Adrenal gland (tissue), 12 donors: ENCODE results near the gene GOLGA8J. TPM values are rescaled to one million over a fixed set of nuclear protein-coding genes. Genes with fewer than 3 reads are reported as not detected.
A peak's percentile ranks its signal among the peaks of the same experiment; 100 is the strongest.

Experiments
- DNase-seq, 7 donors: peaks; one replicate each; pipeline ENCODE4 v3.0.0-alpha.2; 2019 to 2020
- H3K27ac ChIP-seq, 5 donors: fragments of 200-600 bp; sonication (generic) in 4 of 5; 1 replicate in 3 of 5; 2 replicates in 2 of 5; pipeline versions ENCODE4 v1.5.1 to v1.8.0; 2016 to 2020; ENCODE audit warnings: mild to moderate bottlenecking in 1 of 5
- H3K27me3 ChIP-seq: fragments of 200-600 bp; 2 replicates; pipeline ENCODE4 v1.8.0; 2021
- H3K36me3 ChIP-seq, 2 donors: fragments of 200-600 bp; replicated peaks in 1 of 2; 1 replicate in 1 of 2; 2 replicates in 1 of 2; pipeline versions ENCODE4 v1.5.1 to v1.8.0; 2018 to 2022
- H3K4me1 ChIP-seq, 2 donors: fragments of 200-600 bp; replicated peaks in 1 of 2; 1 replicate in 1 of 2; 2 replicates in 1 of 2; pipeline versions ENCODE4 v1.5.1 to v1.8.0; 2018 to 2021
- H3K4me3 ChIP-seq, 4 donors: fragments of 200-600 bp; sonication (generic) in 3 of 4; one replicate each; pipeline ENCODE4 v1.5.1; 2016 to 2018
- H3K9me3 ChIP-seq, 3 donors: fragments of 200-600 bp; sonication (generic) in 1 of 3; replicated peaks in 1 of 3; 1 replicate in 2 of 3; 2 replicates in 1 of 3; pipeline versions ENCODE4 v1.5.1 to v1.8.0; 2016 to 2021
- CTCF ChIP-seq, 6 experiments: fragments of 450-650 bp in 4 of 6; fragments of 200-600 bp in 2 of 6; sonication (generic) in 1 of 6; IDR thresholded peaks; 1 replicate in 5 of 6; 2 replicates in 1 of 6; pipeline versions ENCODE4 v1.5.1 to v1.8.0; 2016 to 2021; ENCODE audit warnings: antibody characterized with exemption in 6 of 6, mild to moderate bottlenecking in 2 of 6, moderate library complexity in 1 of 6
- POLR2A ChIP-seq, 2 donors: fragments of 450-650 bp; IDR thresholded peaks; one replicate each; pipeline ENCODE4 v1.6.1; 2017; ENCODE audit warnings: antibody characterized with exemption in 2 of 2, mild to moderate bottlenecking in 2 of 2, moderate library complexity in 1 of 2
- WGBS, 4 donors: extraction: QIAGEN DNeasy Blood & Tissue Kit in 2 of 4; methylation state at CpG; one replicate each; pipeline versions ENCODE4 v1.1.5 to v1.1.7; 2013 to 2017; 5-methylcytosine and 5-hydroxymethylcytosine counted together
- intact Hi-C, 2 donors: fragments of 100-400 bp; cut with DNase I; formaldehyde crosslinking; loops; one replicate each; pipeline versions ENCODE4 v1.14.1 to v1.15.0; 2022 to 2023
- polyA plus RNA-seq, 3 donors: library from polyadenylated mRNA; stranded (reverse); fragments of 200-250 nt in 2 of 3; fragments of 350-450 nt in 1 of 3; fragmentation: Illumina TruSeq in 1 of 3; extraction: RNeasy Lipid Tissue Mini Kit (QIAGEN cat#74804) in 1 of 3; gene quantifications; one replicate each; pipeline ENCODE4 v1.2.3, GENCODE V29; 2013 to 2014
- total RNA-seq, 9 donors: library from RNA; depleted of rRNA in 4 of 9; stranded (reverse); fragments of >200 nt in 4 of 9; fragments of 120-200 nt in 1 of 9; fragmentation: NEBNext Ultra II Directional in 1 of 9; extraction: Animal tissue kit (Norgen Biotek cat#: 25700) in 1 of 9; gene quantifications; one replicate each; pipeline versions ENCODE4 v1.1.0 to v1.2.4, GENCODE V29; 2013 to 2023
- donor health status: healthy with polysubstance abuse.
- donor health status: Bipolar disorder and iron deficiency.
- donor health status: DM: yes; HTN: yes; CAD: no.
- donor health status: DM: no; HTN: no; CAD: no.
- donor health status: DM: no; HTN: no; CAD: no.
- donor health status: DM: yes; HTN: yes; CAD: no.

Gene GOLGA8J
- total and polyA plus RNA-seq, 12 donors, result 0.29 TPM; not detected in 11

GRCh38 chr15:30038667-30039523, 43.9 kb upstream of the GOLGA8J start:
- Histone ChIP-seq H3K36me3 (no peaks in the 10 kb centered on the region), H3K9me3 (no peaks in the 10 kb centered on the region), H3K27me3 (no peaks in the 10 kb centered on the region), H3K27ac (no peak overlapping the region), H3K4me1 (peaks cover 0 to 11% of the 10 kb centered on the region in 2 donors), H3K4me3 (no peak overlapping the region)
- no peak for TF ChIP-seq POLR2A (IDR thresholded peaks at IDR 0.05)
- TF ChIP-seq CTCF (IDR thresholded peaks at IDR 0.05), result no peak
- intact Hi-C loops, result no loop called here
- peak; percentile 38 to 73 (median 69) for DNase-seq
- WGBS, 4 donors, result 23 to 38% (median 26%) methylated on average over 5 of the region's 5 CpGs

GRCh38 chr15:30041868-30042267, 40.9 kb upstream of the GOLGA8J start:
- H3K9me3 ChIP-seq, result no peaks in the 10 kb centered on the region
- TF ChIP-seq POLR2A (IDR thresholded peaks at IDR 0.05), result no peak
- no peak overlapping the region for H3K4me3 ChIP-seq
- H3K36me3 ChIP-seq, result no peaks in the 10 kb centered on the region
- peaks cover 0 to 11% of the 10 kb centered on the region in 2 donors for H3K4me1 ChIP-seq
- no peak overlapping the region for H3K27ac ChIP-seq
- no peaks in the 10 kb centered on the region for H3K27me3 ChIP-seq
- DNase-seq, result no peak
- WGBS, 4 donors, result 72 to 93% (median 78%) methylated on average over 3 of the region's 3 CpGs
- intact Hi-C loops, result no loop called here

DNA sequence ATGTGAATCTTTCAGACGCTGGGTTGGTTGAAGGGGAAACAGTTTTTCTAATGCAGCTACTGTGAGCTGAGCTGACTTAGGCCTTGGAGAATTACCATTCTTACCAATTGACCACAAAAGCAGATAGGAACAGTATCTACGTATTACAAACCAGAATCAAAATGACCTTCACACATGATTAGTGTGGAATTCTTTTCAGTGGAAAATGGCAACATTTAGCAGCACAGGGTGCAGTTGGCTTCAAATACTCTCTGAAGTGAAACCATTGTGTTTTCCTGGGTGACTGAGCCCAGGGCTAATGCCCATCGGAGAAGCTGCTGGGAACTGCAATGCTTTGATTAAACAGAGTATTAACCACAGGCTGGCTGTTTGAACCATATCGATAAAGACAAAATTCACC, 40.2 kb upstream of the GOLGA8J start:
- DNase-seq, result no peak
- Histone ChIP-seq H3K27ac (no peak overlapping the region), H3K4me3 (no peak overlapping the region), H3K4me1 (peaks cover 0 to 11% of the 10 kb centered on the region in 2 donors), H3K9me3 (no peaks in the 10 kb centered on the region), H3K27me3 (no peaks in the 10 kb centered on the region), H3K36me3 (no peaks in the 10 kb centered on the region)
- intact Hi-C loops, result no loop called here
- WGBS, 4 donors, result 60 to 72% (median 67%) methylated on average over 4 of the region's 4 CpGs
- TF ChIP-seq POLR2A (IDR thresholded peaks at IDR 0.05) (no peak), CTCF (IDR thresholded peaks at IDR 0.05) (no peak)

- intact Hi-C loops, result no loop called here
- TF ChIP-seq CTCF (IDR thresholded peaks at IDR 0.05) (peak in 4 of 6 experiments; percentile 18 to 28 (median 24)), POLR2A (IDR thresholded peaks at IDR 0.05) (no peak)
Measured at GRCh38 chr15:30043211-30043655, 39.5 kb upstream of the GOLGA8J start.

More at GRCh38 chr15:30043211-30043655, 39.5 kb upstream of the GOLGA8J start:
- Histone ChIP-seq H3K27me3 (no peaks in the 10 kb centered on the region), H3K4me1 (peaks cover 0 to 11% of the 10 kb centered on the region in 2 donors), H3K36me3 (no peaks in the 10 kb centered on the region), H3K27ac (no peak overlapping the region), H3K9me3 (no peaks in the 10 kb centered on the region), H3K4me3 (no peak overlapping the region)
- WGBS, 4 donors, result 29 to 37% (median 35%) methylated on average over 2 of the region's 2 CpGs
- DNase-seq, result no peak
